OCI-LY1 (cell line): ENCODE data around the gene ALOX5.

Source experiments
- H2AFZ ChIP-seq: fragments of 200-600 bp; sonication (generic), shearing (Covaris generic); 2 replicates; pipeline ENCODE4 v1.6.0; 2014; ENCODE audit warnings: antibody characterized with exemption, mild to moderate bottlenecking, low read length
- H3F3A ChIP-seq: fragments of 200-600 bp; sonication (generic), shearing (Covaris generic); 2 replicates; pipeline ENCODE4 v1.6.0; 2014; ENCODE audit warnings: mild to moderate bottlenecking, antibody characterized with exemption, low read length, moderate library complexity; ENCODE audit not compliant: insufficient read depth
- H3K27ac ChIP-seq: fragments of 200-600 bp; sonication (generic); 2 replicates; pipeline ENCODE4 v1.5.1; 2014; ENCODE audit warnings: low read length, mixed run types, mild to moderate bottlenecking, low read depth; ENCODE audit not compliant: poor library complexity, severe bottlenecking
- H3K27me3 ChIP-seq: fragments of 200-600 bp; sonication (generic); 2 replicates; pipeline ENCODE4 v1.6.0; 2014; ENCODE audit warnings: antibody characterized with exemption, mild to moderate bottlenecking, low read length, moderate library complexity; ENCODE audit not compliant: insufficient read depth
- H3K36me3 ChIP-seq: fragments of 200-600 bp; sonication (generic); 2 replicates; pipeline ENCODE4 v1.6.1; 2014; ENCODE audit warnings: mild to moderate bottlenecking, antibody characterized with exemption, low read length, moderate library complexity, mixed read lengths; ENCODE audit not compliant: insufficient read depth
- H3K4me1 ChIP-seq: fragments of 200-600 bp; sonication (generic); 2 replicates; pipeline ENCODE4 v1.5.1; 2014; ENCODE audit warnings: mild to moderate bottlenecking, low read length, moderate library complexity; ENCODE audit not compliant: insufficient read depth, severe bottlenecking
- H3K4me2 ChIP-seq: fragments of 200-600 bp; sonication (generic), shearing (Covaris generic); 2 replicates; pipeline ENCODE4 v1.6.1; 2014; ENCODE audit warnings: low read length
- H3K4me3 ChIP-seq: fragments of 200-600 bp; sonication (generic); 2 replicates; pipeline ENCODE4 v1.5.1; 2014; ENCODE audit warnings: low read length, low read depth, mild to moderate bottlenecking, mixed read lengths; ENCODE audit not compliant: poor library complexity, severe bottlenecking
- H3K79me2 ChIP-seq: fragments of 200-600 bp; shearing (Covaris generic); 2 replicates; pipeline ENCODE4 v1.6.1; 2016; ENCODE audit warnings: mixed run types, low read length, mixed read lengths; ENCODE audit not compliant: insufficient read depth
- H3K9ac ChIP-seq: fragments of 200-600 bp; sonication (generic), shearing (Covaris generic); 2 replicates; pipeline ENCODE4 v1.6.1; 2014; ENCODE audit warnings: mild to moderate bottlenecking, low read length, mixed read lengths
- H3K9me2 ChIP-seq: fragments of 200-600 bp; sonication (generic), shearing (Covaris generic); 2 replicates; pipeline ENCODE4 v1.6.1; 2014; ENCODE audit warnings: low read depth, mild to moderate bottlenecking, low read length, mixed read lengths
- H3K9me3 ChIP-seq: fragments of 200-600 bp; shearing (Covaris generic); 2 replicates; pipeline ENCODE4 v1.6.1; 2014; ENCODE audit warnings: low read length, mixed read lengths
- H4K20me1 ChIP-seq: fragments of 200-600 bp; sonication (generic), shearing (Covaris generic); 2 replicates; pipeline ENCODE4 v1.6.0; 2016; ENCODE audit warnings: mild to moderate bottlenecking, low read length; ENCODE audit not compliant: insufficient read depth
- CTCF ChIP-seq: fragments of 200-600 bp; sonication (generic), shearing (Covaris generic); IDR thresholded peaks from 2 replicates; pipeline ENCODE4 v1.5.1; 2017; ENCODE audit warnings: mild to moderate bottlenecking, antibody characterized with exemption, low read length, moderate library complexity, mixed read lengths
- EZH2 ChIP-seq: fragments of 200-600 bp; sonication (generic), shearing (Covaris generic); IDR thresholded peaks from 2 replicates; pipeline ENCODE4 v1.8.0; 2017; ENCODE audit warnings: borderline replicate concordance, mixed run types, mild to moderate bottlenecking, antibody characterized with exemption, low read length, moderate library complexity, mixed read lengths

The ALOX5 gene

DNA sequence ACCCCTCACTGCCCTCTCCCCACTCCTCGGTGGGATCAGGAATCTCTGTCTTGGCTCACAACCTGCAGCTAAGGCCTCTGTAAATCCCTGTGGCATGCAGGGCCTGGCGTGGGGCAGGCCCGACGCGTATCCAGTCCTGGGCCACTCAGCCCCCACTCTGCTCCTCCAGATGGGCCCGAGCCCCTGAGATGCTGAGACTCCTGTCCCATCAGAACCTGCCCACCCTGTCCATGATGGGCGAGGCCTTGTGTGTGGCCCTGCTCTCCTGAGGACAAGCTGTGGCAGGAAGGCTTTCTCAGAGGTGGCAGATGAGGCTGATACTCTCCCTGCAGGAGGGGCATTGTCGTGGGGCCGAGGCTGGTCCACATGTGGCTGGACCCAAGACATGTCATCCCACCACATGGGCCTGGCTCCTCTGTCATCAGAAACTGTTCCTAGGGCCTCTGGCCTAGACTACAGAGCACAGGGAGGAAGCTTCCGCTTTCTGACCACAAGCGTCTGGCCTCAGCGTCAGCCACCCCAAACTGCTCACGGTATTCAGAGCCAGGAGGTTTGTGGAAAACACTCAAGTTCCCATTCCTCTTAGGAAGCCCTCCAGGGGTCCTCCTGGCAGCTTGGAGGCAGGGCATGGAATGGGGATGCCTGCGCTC lies 6.0 kb downstream of the ALOX5 start:
- Histone ChIP-seq H3K4me3 (no peak overlapping the region), H3F3A (no peaks in the 10 kb centered on the region), H3K9me2 (no peaks in the 10 kb centered on the region), H3K27me3 (no peaks in the 10 kb centered on the region), H3K4me1 (peaks cover 38% of the 10 kb centered on the region), H4K20me1 (0 out of 2 replicates have a peak, but pooled peaks cover 3% of the 10 kb centered on the region), H3K79me2 (peaks cover 51% of the 10 kb centered on the region), H3K36me3 (peaks cover 98% of the 10 kb centered on the region), H3K9ac (no peak overlapping the region), H3K9me3 (0 out of 2 replicates have a peak, but pooled peaks cover 2% of the 10 kb centered on the region), H3K27ac (peak overlapping the region; percentile 10), H3K4me2 (no peak overlapping the region), H2AFZ (no peak overlapping the region)
- TF ChIP-seq CTCF (no peak), EZH2 (no peak)

DNA sequence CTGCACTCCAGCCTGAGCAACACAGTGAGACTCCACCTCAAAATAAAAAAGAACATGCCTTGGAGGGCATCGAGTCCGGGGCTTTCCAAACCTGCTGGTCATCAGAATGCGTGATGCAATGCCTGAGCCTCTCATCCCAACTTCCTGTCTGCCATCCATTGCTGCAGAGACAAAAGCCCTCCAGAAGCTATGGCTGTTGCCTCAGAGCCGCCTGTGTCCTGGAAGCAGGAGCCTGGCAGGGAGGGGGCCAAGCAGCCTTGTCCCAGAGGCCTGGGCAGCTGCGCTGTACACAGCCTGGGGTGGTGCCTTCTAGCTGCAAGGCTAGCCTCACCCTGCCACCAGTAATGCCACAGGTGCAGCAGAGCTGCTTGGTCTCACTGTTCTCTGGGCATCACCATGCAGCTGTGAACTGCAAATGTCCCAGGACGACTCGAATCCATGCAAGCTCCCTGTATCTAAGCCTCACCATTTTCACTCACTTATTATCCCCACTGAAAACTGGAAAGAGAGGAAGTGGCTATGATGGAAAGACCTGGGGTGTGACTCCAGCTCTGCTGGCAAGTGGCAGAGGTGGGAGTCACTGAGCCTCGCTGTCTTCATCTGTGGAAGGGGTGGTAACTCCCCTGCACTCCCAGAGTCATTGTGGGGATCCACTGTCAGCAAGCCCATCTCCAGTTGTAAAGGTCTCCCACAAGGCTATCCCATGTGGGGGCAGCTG lies 7.0 kb downstream of the ALOX5 start:
- H3K27me3 ChIP-seq: no peaks in the 10 kb centered on the region
- peaks cover 31% of the 10 kb centered on the region for H3K4me1 ChIP-seq
- H3K9ac ChIP-seq: no peak overlapping the region
- no peak overlapping the region for H2AFZ ChIP-seq
- no peak for TF ChIP-seq EZH2
- no peak for TF ChIP-seq CTCF
- H3K4me3 ChIP-seq: no peak overlapping the region
- H3K79me2 ChIP-seq: peaks cover 41% of the 10 kb centered on the region
- H3K9me3 ChIP-seq: peaks cover 8% of the 10 kb centered on the region
- no peak overlapping the region for H3K27ac ChIP-seq
- peaks cover 98% of the 10 kb centered on the region for H3K36me3 ChIP-seq
- no peaks in the 10 kb centered on the region for H3K9me2 ChIP-seq
- H3F3A ChIP-seq: no peaks in the 10 kb centered on the region
- 0 out of 2 replicates have a peak, but pooled peaks cover 3% of the 10 kb centered on the region for H4K20me1 ChIP-seq
- no peak overlapping the region for H3K4me2 ChIP-seq

- Histone ChIP-seq H3K27ac (no peak overlapping the region), H3K9me3 (peaks cover 16% of the 10 kb centered on the region), H4K20me1 (no peaks in the 10 kb centered on the region), H3K79me2 (peaks cover 27% of the 10 kb centered on the region), H3K36me3 (peaks cover 98% of the 10 kb centered on the region), H2AFZ (no peak overlapping the region), H3K4me3 (no peak overlapping the region), H3K9me2 (no peaks in the 10 kb centered on the region), H3K9ac (no peak overlapping the region), H3K4me1 (peaks cover 17% of the 10 kb centered on the region), H3K27me3 (no peaks in the 10 kb centered on the region), H3F3A (no peaks in the 10 kb centered on the region), H3K4me2 (no peak overlapping the region)
- no peak for TF ChIP-seq CTCF
- no peak for TF ChIP-seq EZH2
These were observed 8.6 kb downstream of the ALOX5 start for GRCh38 chr10:45382591-45382990.
